Measurements from ENCODE around the gene HDHD2.

- TF ChIP-seq SUZ12 (IDR thresholded peaks at IDR 0.05), result no peak
- TF ChIP-seq TARDBP (IDR thresholded peaks at IDR 0.05), result no peak
- TF ChIP-seq FOXM1 (IDR thresholded peaks at IDR 0.05; ENCODE audit: borderline replicate concordance), result no peak
- no peak for TF ChIP-seq NFRKB (IDR thresholded peaks at IDR 0.05)
- no peak for TF ChIP-seq FOXK2 (IDR thresholded peaks at IDR 0.05)
- TF ChIP-seq ZNF384 (IDR thresholded peaks at IDR 0.05), result no peak
- TF ChIP-seq ARNT (IDR thresholded peaks at IDR 0.05), result no peak
- no peak for TF ChIP-seq SP1 (IDR thresholded peaks at IDR 0.05)
- TF ChIP-seq FOXA1 (IDR thresholded peaks at IDR 0.05), result no peak
- TF ChIP-seq L3MBTL2 (conservative IDR thresholded peaks at IDR 0.05), result no peak
- no peak for TF ChIP-seq PKNOX1 (IDR thresholded peaks at IDR 0.05)
Measured at GRCh38 chr18:47168509-47168908, 18.2 kb upstream of the HDHD2 start.

Measured in HEK293T (cell line).